Iris pigment epithelial cell (primary cell): ENCODE measurements around the gene GCN1.

Experiments used
- DNase-seq: peaks from one replicate; pipeline ENCODE4 v3.0.0-alpha.2; 2011; ENCODE audit warnings: low read depth

GCN1 gene

DNA sequence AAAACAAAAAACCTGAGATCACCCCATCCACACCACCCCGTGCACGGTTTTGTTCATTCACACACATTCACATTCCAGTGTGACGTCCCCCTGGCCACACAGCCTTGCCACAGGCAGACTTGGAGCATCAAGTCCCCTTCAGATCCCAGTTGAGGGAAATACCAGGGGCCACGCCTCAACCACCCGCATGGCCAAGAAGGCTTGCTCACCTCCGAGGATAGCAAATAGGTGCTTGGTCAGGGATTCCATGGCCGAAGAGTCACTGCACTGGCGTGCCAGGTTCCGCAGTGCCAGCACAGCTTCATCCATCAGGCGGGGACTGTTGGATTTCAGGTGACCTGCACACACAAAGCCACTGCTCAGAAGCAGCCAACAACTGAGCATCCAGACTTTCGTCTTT is 19.0 kb downstream of the GCN1 start:
- no peak for DNase-seq

DNA sequence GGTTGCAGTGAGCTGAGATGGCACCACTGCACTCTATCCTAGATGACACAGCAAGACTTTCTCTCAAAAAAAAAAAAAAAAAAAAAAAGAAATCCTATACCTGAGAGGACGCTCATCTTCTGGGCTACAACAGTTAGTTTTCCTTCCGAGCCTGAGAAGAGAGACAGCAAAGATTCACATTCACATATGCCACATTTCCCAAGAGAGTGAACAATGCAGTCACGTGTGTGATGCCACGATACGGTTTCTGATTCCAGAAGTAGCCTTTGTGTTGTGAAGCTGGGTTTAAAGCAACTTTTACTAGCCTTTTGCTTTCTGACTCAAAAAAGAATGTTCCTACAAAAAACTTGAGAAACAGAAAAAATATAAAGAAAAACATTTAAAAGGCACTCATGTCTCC is 19.5 kb downstream of the GCN1 start:
- DNase-seq: no peak

DNA sequence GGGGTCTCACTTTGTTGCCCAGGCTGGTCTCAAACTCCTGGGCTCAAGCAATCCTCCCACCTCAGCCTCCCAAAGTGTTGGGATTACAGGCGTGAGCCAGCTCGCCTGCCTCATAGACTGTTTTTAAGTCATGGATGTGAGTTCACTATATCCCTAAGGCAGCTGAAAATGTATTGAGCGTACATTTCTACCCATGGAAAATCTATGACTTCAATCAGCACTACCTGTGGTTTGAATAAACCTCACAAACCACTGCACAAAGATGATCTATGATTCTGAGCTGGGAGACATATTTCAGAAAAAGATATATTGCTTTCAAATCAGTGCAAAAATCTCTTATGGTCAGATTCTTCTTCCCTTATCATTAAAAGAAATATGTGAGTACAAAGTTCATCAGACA is 22.5 kb downstream of the GCN1 start:
- DNase-seq: no peak

DNA sequence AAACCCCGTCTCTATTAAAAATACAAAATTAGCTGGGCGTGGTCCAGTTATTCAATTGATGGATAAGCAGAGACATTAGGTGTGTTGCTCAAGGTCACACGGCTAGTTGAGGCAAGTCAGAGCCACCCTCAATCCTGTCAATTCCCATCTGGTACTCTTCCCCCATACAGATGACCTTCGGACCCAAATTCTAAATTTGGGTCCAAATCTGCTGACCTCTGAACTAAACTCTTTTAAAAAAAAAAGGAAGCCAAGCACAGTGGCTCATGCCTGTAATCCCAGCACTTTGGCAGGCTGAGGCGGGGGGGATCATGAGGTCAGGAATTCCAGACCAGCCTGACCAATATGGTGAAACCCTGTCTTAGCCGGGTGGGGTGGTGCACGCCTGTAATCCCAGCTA is 23.9 kb downstream of the GCN1 start:
- DNase-seq: no peak

DNA sequence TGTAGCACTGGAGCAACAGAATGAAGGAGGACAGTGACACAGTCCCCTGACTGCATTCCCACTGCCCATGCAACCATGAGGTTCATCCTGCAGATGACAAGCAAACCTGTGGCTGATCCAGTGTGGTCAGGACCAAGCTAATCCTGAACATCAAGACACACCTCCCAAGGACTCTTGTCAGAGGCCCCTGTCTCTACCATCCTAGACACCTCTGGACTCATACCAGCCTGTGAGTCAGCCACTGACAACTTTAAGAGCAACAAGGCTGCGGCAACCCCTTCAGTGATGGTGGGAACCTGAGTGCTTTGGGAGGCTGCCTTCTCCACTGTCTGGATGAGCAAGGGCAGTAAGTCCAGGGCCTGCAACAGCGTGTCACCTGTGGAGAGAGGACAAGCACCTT is 24.6 kb downstream of the GCN1 start:
- DNase-seq: peak; percentile 8

DNA sequence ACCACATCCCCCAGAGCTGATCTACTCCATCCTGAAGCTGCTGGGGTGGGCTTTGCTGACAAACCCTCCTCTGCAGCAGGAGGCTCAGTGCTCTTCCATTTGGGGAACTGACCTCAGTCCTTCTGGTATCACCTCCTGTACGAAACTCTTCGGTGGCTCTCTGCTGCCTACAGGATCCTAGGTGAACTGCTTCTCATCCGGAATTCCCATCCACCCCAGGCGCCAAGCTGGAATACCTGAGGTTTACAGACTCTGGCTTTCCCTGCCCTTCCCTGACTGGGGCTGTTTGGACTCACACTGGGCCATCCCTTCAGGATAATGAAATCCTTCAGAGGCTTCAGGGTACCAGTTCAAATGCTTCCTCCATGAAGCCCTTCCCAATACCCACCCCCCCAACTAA is 26.2 kb downstream of the GCN1 start:
- no peak for DNase-seq

DNA sequence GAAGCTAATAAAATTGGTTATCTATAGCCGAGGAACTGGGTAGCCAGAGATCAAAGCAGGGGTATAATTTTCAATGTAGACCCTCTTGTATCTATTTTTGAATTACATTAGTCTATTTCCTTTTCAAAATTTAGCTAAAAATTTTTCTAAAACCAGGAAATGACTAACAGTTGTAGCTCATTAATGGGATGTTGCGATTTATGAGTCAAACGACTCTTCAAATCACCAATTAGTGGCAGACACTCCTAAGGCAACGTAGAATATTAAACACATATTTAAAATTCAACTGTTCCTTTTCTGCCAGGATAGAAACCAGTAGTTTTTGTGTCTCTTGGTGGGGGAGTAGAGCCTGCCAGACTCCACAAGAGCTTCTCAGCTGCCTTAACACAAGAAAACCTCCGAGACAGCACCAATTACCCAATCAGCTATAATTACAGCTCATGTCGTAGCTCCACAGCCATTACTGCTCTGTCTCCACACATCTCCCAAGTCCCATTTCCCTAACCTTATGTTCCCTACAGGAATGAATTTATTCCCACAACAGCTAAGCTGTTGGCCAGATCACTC is 26.9 kb downstream of the GCN1 start:
- no peak for DNase-seq

DNA sequence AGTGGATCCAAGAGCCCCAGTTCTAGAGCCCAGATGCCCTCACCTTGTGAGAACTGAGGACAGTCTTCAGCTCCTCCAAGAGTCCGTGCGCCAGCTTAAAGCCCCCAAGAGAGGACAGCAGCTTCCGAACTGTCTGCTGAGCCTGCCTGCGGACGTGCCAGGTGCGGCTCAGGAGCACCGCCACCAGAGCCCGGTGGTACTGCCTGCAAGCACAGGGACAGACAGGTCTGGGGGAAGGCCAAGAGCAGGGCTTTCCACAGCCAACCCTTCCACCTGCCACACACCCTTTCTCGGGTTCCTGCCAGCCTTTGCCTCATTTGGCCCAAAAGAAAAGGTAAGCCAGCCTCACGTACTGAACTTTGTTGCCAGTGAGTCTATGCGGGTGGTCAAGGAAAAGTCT is 30.2 kb downstream of the GCN1 start:
- no peak for DNase-seq

DNA sequence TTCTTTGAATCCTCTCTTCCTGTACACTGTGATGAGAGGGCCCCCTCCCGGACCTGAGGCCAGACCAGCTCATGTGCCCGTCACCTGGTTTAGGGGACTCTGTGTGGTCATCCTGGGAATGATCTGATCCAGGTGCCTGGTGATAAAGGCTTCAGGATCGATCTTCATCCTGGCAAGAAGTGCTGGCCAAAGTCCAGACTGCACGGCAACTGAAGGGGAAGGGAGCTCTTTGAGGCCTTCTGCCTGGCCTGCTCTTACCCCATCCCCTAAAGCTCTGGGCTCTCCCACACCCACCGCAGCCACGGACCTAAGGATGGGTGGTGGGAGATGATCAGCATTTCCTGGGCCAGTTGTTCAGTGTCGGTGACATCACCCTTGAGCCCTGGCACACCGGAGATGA is 31.8 kb downstream of the GCN1 start:
- no peak for DNase-seq

DNA sequence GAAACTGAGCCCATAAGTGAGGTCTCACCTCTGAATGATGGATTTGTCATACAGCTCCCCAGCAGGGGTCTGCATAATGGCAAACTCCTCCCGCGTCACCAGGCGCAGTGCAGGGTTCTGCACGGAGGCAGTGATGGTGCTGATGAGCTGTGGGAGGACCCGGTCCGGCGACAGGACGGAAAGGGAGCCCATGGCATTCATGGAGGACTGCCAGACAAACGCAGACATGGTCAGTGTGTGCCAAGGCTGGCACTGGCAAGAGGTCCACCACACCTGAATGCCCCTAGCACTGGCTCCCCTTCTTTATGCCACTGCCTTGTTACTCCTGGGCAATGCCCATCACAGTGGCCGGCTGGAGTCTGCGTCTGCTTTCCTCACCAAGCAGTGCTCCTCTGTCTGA is 32.7 kb downstream of the GCN1 start:
- no peak for DNase-seq

DNA sequence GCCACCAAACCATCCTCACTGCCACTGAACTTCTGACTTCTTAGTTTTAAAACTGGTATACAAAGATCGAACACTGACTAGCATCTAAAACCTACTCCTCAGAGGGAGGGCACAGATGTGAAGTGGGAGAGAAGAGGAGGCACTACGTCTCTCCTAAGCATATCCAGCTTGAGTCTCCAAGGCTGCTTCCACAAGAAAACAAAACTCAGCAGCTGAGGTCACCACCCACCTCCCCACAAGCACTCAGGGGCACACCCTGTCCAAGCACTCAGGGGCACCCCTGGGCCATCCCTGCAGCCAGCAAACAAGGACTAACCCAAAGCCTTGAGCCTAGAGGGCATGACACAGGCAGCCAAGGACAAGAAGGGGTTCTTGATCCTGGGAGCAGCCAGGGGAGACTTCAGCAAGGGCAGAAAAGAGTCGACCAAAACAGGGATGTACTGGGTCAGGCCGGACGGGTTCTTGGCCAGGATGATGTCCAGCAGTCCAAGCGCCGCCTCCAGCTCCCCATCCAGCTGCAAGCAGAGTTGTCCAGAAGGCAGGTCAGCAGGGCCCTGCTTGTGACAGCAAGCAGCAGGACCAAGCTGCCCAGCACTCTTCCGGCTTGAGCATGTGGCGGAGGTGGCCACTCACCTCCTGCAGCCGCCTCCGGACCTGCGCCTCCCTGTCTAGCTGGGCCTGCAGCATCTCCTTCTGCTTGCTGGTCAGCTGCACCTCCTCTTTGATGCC is 34.8 kb downstream of the GCN1 start:
- DNase-seq: no peak

DNA sequence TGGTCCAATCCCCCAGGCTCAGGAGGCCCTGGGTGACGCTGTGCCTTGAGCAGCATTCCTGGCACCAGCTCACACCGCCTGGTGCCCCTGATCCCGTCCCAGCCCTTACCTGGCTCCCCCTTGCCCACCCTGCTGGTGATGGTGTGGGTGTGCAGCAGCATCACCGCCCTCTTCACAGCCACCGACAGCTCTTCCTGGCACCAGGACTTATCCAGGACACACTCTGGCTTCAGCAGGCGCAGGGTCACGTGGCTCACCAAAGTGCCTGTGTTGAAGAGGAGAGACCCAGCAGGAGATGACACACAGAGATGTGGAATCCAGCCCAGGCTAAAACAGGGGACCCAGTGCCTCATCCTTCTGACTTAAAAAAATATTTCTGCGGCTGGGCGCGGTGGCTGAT is 36.2 kb downstream of the GCN1 start:
- no peak for DNase-seq

DNA sequence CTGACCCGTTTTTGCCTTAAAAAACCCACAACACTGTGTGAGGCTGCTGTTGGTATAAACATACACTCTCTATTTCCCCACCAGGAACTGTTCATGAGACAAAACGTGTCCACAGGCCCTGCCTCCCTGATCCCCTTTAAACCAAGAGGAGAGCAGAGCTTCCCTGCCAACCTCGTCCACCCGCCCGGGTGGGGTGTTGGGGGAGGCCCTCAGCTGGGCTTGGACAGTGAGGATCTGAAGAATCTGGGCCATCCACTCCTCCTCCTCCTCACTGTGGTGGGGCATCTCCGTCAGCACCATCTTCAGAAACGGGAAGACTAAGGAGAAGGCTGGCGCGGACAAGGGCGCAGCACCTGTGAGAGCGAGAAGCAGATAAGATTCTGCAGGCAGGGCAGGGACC is 36.8 kb downstream of the GCN1 start:
- DNase-seq: no peak

DNA sequence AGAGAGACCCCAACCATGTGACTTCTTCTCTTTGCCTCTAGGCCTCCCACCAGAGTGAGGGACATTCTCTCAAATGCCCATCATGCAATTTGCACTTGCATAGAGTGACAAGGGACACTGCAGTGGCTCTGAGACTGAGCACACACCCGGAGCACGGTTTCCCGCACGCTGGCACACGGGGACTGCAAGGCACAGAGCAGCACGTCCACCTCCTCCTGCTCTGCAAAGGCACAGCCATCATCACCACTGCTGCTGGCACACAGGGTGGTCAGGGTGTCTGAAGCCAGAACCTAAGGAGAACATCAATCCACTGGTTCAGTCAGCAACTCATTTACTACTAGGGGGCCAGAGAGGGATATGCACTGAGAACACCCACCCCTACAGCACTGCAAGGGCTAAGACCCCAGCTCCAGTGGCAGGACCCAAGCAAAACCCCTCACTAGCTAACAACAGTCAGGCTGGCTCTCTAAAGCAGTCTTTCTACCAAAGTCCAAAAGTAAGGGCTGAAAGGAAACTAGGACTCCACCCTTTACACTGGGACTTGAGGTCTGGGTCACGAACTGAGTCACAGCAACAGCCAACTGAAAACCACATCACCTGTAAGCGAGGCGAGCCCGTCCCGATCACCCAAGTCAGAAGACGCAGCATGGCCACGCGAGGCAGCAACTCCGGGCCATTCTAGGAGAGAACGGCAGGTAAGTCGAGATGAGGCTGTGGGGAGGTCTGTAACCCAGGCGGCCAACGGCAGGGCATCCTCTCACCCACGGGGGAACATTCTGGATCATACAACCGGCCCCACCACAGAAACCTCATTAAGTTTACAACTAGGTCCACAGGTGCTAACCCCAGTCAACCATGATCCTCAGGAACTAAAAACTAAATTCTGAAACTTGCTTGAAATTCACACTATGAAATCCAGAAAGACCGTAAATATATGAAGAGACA is 37.9 kb downstream of the GCN1 start:
- DNase-seq: no peak

DNA sequence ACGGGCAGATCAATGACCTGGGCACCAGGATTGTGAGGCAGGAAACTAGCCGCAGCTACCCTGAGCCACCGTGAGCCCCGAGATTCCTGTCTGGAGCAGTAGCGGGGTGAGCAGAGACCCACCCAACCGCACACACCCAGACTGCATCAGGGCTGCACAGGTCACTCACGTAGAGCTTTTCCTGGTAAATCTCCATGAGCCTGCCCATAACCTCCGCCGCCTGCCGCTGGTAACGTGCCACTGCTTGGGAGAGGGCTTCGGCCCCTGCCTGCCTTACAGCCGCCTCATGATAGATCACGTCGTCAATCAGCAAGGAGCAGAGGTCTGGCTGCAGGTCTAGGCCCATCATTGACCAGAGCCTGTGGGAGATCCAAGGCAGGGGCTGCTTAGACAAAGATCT is 39.4 kb downstream of the GCN1 start:
- no peak for DNase-seq

DNA sequence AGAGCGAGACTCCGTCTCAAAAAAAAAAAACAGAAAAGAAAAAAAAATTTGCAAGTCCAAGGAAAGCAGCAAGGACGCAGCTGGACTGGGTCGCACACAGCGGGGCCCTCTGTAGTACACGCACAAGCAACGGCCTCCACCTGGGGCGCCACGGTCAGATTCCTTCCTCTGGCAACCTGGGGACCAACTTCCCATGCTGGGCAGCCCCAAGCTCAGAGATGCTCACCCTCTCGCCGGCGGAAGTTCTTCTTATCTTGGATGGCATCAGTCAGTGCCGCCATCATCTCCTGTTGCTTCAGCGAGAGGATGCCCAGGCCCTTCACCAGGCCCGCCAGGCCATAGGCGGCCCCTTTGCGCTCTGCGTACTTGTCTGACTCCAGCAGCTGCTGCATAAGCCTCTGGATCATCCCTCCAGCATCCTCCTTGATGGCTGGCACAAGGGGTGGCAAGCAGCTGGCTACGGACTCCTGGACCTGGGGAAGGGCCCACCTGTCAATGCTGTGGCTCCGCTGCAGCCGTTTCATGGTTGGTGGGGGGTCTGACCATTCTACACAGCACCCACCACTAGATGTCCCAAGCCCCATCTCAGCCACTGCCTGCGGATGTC is 43.5 kb downstream of the GCN1 start:
- DNase-seq: no peak

DNA sequence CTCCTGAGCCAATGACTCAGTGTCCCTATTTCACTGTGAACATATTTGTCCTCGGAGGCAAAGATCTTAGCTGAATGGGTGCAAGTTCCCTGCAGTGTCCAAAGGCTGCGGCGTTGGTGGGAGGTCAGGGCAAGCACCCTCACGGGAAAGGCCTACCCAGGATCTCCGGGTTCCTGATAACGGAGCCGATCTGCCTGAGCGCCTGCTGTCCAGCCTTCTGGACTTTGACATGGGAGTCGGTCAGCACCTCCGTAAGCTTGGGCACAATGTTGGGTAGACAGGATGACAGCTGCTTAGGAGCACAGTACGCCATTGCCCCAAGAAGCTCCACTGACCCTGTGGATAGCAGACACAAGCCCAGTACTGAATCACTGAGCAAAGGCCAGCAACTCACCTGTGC is 46.5 kb downstream of the GCN1 start:
- DNase-seq: no peak

DNA sequence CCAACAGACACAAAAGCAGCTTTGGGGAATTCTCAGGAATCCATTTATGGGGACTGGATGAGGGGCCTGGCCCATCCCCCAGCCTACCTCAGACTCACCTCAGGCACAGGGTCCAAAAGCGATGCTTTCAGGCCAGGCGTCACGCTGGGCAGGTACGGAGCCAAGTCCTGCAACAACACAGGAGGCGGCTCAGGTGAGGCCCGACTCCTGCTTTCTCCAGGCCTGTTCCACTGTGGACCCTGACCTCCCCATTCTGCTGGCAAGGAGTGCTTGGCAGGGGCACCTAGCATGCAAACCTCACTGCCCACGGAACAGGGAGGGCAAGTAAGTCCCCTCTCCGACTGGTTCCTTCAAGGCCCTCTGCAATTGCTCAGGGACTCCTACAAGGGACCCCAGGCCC is 49.4 kb downstream of the GCN1 start:
- no peak for DNase-seq

DNA sequence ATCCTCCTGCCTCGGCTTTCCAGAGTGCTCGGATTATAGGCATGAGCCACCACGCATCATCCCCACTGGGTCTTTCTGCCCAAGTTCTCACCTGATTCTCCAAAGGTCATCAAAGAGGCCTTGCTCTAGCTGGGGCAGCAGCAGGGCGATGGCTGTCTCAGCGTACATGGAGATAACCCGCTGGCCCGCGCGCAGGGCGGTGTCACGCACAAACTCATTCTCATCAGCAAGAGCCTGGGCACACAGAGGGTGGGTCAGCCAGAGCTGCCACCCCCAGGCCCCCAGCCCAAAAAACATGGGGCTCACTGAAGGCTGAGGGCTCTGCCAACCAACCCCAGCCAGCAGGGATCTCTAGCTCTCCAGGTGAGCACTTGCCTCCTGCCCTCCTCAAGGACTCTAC is 50.3 kb downstream of the GCN1 start:
- no peak for DNase-seq

DNA sequence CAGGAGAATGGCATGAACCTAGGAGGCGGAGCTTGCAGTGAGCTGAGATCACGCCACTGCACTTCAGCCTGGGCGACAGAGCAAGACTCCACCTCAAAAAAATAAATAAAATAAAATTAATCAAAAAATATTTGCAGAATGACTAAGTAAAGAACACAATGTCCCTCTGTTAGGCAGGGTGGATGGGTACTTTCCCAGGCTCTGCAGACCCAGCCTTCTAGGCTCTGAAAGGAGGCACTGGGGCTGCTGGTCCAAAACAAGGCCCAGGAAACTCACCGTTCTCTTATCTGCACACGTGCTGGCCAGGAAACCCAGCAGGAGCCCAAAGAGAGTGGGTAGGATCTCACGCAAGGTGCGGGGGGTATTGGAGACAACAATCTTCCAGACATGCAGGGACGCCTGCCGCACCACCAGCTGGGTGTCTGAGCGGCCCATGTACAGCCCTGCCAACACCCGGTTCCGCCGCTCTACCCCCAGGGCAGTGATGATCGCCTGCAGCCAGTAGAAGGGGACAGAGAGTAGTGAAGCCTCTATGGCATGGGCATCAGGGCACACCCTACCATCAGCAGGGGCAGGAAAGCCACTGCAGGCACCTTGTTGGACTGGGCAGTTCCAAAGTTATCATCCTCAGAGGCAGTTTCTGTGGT is 52.2 kb downstream of the GCN1 start:
- peak; percentile 74 for DNase-seq

DNA sequence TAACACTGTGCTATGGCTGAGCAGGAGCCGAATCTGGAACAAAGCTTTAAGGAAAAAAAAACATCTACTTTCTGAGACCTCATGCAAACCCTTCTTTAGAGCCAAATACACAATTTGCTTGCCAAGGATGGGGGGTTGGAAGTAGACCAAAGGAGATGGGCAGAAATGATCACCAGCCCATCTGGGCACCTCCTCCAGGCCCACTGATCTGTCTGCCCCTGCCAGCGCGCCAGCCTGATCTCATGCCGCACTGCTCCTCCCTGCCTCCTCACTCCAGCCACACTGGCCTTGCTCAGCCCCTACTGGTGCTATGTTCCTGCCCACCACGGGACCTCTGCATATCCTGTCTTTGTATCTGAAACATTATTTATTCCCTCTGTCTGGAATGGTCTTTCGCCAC is 53.2 kb downstream of the GCN1 start:
- no peak for DNase-seq

DNA sequence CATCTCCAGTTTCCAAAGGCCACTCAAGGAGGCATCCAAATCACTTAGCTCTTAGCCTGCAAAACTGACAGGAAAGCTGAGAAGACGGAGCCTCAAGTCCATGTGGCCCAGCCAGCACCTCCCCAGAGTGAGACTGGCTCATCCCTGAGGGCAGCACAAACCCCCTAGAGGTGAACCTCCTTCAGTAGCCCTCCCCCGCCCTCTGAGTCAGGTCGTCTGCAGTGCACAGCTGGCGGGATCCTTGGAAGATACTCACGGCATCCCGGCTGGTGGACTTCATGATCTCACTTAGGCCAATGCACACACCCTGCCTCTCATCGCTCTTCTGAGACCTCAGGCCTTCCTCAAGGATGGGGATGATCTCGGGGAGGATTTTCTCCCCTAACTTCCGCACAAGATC is 53.9 kb downstream of the GCN1 start:
- DNase-seq: no peak
